ENCODE results near the gene GTF3C5. TPM values are rescaled to one million over a fixed set of nuclear protein-coding genes. Genes with fewer than 3 reads are reported as not detected.

GTF3C5 gene
- total and polyA plus RNA-seq, 9 of the 15 experiments (the other 6 are each of a cell fraction or from before 2014, with no cell fraction given), result 3.8 to 118 (median 83.7) TPM

DNA sequence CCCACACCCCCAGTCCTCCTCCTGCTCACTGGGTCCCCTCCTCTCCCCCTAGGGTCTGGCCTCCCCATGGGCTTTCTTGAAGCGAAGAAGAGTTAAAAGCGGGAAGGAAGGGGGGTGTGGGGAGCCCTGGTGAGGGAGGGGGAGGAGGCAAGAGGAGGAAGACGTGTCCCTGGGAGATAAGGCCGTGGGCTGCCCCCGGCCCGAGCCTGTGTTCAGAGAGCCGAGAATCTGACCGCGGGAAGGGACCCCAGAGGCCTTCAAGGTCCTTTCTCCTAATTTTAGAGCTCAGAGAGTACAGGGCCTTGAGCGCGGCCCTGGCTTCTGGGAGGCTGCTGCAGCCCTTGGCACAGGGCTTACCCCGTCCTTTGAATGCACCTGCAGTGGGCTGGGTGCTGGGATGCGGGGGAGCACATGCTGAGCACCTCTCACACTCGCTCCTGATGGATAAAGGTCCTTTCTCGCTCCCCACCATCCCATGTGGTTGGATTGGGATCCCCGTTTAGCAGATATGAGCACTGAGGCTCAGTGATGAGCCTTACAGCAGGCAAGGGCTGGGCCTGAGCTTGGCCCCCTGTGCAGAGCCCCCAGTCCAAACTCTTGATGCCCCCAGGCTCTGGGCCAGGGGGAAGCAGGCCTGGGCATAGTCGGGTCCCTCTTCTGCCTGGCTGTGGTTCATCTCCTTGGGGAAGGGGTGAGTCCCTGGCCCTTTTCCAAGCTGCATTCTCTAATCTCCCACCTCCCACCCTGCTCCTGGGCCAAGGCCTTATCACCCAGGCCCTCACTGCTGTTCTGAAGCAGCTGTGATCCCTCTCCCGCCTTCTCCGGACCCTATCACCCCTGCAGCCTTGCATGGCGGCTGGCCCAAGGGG is 46.4 kb upstream of the GTF3C5 start (continued):
- TF ChIP-seq SMARCC2 (IDR thresholded peaks at IDR 0.05; ENCODE audit: low read depth) (0 out of 2 replicates have a peak, but pooled peaks have one; percentile 47), RCOR1 (IDR thresholded peaks at IDR 0.05; ENCODE audit: borderline replicate concordance in 1 of 2, low read depth in 2 of 2, low read length in 2 of 2) (peak; percentile 46 to 80; a peak in 2 of 4 replicates), HDAC6 (IDR thresholded peaks at IDR 0.05; ENCODE audit: low read depth, low read length) (no peak), CBFA2T2 (conservative IDR thresholded peaks at IDR 0.05) (no peak), HLTF (IDR thresholded peaks at IDR 0.05) (0 out of 2 replicates have a peak, but pooled peaks have one; percentile 53), SAFB2 (IDR thresholded peaks at IDR 0.05; ENCODE audit: borderline replicate concordance, low read depth, low read length, severe bottlenecking) (no peak), POLR2AphosphoS5 (IDR thresholded peaks at IDR 0.05; ENCODE audit: control insufficient read depth, insufficient read depth, low read depth, low read length) (peak; percentile 97), ZBTB17 (CRISPR knock-in tag; IDR thresholded peaks at IDR 0.05) (0 out of 2 replicates have a peak, but pooled peaks have one; percentile 56), EP300 (IDR thresholded peaks at IDR 0.05; ENCODE audit: low read length) (peak; percentile 85), SNRNP70 (optimal IDR thresholded peaks at IDR 0.05; ENCODE audit: low read depth, low read length) (no peak), ZFP36 (IDR thresholded peaks at IDR 0.05; ENCODE audit: low read depth, low read length, partially characterized antibody) (peak; percentile 44), ZNF347 (CRISPR knock-in tag; IDR thresholded peaks at IDR 0.05; ENCODE audit: low read depth) (no peak), PML (IDR thresholded peaks at IDR 0.05; ENCODE audit: low read length) (peak; percentile 80), DMBX1 (CRISPR knock-in tag; IDR thresholded peaks at IDR 0.05; ENCODE audit: borderline replicate concordance) (peak; percentile 55; the same call in 1 of the 2 replicates), SOX6 (IDR thresholded peaks at IDR 0.05) (peak; percentile 30; the same call in 1 of the 2 replicates), NCOA6 (IDR thresholded peaks at IDR 0.05) (no peak), BACH1 (tag; IDR thresholded peaks at IDR 0.05) (no peak), TEAD1 (CRISPR knock-in tag; IDR thresholded peaks at IDR 0.05) (peak; percentile 12 to 39; a peak in 2 of 4 replicates), PPARD (CRISPR knock-in tag; IDR thresholded peaks at IDR 0.05) (no peak), ZBTB7A (IDR thresholded peaks at IDR 0.05; ENCODE audit: borderline replicate concordance, control insufficient read depth, low read depth, low read length) (peak; percentile 96), ETS2 (tag; IDR thresholded peaks at IDR 0.05; ENCODE audit: borderline replicate concordance, poor library complexity, severe bottlenecking) (no peak), ZNF23 (CRISPR knock-in tag; IDR thresholded peaks at IDR 0.05) (no peak)
- TF ChIP-seq, protein P1, sequence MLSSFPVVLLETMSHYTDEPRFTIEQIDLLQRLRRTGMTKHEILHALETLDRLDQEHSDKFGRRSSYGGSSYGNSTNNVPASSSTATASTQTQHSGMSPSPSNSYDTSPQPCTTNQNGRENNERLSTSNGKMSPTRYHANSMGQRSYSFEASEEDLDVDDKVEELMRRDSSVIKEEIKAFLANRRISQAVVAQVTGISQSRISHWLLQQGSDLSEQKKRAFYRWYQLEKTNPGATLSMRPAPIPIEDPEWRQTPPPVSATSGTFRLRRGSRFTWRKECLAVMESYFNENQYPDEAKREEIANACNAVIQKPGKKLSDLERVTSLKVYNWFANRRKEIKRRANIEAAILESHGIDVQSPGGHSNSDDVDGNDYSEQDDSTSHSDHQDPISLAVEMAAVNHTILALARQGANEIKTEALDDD (IDR thresholded peaks at IDR 0.05), result no peak
- TF ChIP-seq, protein P2, sequence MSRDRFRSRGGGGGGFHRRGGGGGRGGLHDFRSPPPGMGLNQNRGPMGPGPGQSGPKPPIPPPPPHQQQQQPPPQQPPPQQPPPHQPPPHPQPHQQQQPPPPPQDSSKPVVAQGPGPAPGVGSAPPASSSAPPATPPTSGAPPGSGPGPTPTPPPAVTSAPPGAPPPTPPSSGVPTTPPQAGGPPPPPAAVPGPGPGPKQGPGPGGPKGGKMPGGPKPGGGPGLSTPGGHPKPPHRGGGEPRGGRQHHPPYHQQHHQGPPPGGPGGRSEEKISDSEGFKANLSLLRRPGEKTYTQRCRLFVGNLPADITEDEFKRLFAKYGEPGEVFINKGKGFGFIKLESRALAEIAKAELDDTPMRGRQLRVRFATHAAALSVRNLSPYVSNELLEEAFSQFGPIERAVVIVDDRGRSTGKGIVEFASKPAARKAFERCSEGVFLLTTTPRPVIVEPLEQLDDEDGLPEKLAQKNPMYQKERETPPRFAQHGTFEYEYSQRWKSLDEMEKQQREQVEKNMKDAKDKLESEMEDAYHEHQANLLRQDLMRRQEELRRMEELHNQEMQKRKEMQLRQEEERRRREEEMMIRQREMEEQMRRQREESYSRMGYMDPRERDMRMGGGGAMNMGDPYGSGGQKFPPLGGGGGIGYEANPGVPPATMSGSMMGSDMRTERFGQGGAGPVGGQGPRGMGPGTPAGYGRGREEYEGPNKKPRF (IDR thresholded peaks at IDR 0.05; ENCODE audit: low read depth, low read length), result no peak
- TF ChIP-seq, protein P3, sequence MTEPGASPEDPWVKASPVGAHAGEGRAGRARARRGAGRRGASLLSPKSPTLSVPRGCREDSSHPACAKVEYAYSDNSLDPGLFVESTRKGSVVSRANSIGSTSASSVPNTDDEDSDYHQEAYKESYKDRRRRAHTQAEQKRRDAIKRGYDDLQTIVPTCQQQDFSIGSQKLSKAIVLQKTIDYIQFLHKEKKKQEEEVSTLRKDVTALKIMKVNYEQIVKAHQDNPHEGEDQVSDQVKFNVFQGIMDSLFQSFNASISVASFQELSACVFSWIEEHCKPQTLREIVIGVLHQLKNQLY (CRISPR knock-in tag; conservative IDR thresholded peaks at IDR 0.05), result no peak
